Mesodermal cell (in vitro differentiated cells): Measurements from ENCODE around the gene CES4A.
"Not testable (repeated sequence)": the region's sequence is repeated elsewhere in the genome, so short reads cannot be mapped to it uniquely, and the experiment has no call there.

Source experiments
- H3K27ac ChIP-seq: 2 replicates; pipeline ENCODE4 v1.7.0; 2013; ENCODE audit warnings: mild to moderate bottlenecking, low read depth, low read length, moderate library complexity; ENCODE audit not compliant: severe bottlenecking
- H3K36me3 ChIP-seq: 2 replicates; pipeline ENCODE4 v1.7.1; 2013; ENCODE audit warnings: mild to moderate bottlenecking, low read length, moderate library complexity; ENCODE audit not compliant: control insufficient read depth, insufficient read depth
- H3K4me1 ChIP-seq: one replicate; pipeline ENCODE4 v1.7.1; 2013; ENCODE audit warnings: mild to moderate bottlenecking, low read length; ENCODE audit not compliant: insufficient read depth, control insufficient read depth, poor library complexity, severe bottlenecking
- H3K4me3 ChIP-seq: 2 replicates; pipeline ENCODE4 v1.7.0; 2013; ENCODE audit warnings: low read length, control low read depth, mild to moderate bottlenecking; ENCODE audit not compliant: insufficient read depth, poor library complexity, severe bottlenecking; ENCODE audit errors: extremely low read depth
- H3K9me3 ChIP-seq: 2 replicates; pipeline ENCODE4 v1.7.1; 2013; ENCODE audit warnings: mild to moderate bottlenecking, low read length, moderate library complexity; ENCODE audit not compliant: control insufficient read depth
- WGBS, 2 experiments: methylation state at CpG; one replicate each; pipeline ENCODE4 v1.1.5; 2013; ENCODE audit warnings: missing lambda C conversion rate in 2 of 2; ENCODE audit not compliant: insufficient coverage in 2 of 2; 5-methylcytosine and 5-hydroxymethylcytosine counted together

The CES4A gene

DNA sequence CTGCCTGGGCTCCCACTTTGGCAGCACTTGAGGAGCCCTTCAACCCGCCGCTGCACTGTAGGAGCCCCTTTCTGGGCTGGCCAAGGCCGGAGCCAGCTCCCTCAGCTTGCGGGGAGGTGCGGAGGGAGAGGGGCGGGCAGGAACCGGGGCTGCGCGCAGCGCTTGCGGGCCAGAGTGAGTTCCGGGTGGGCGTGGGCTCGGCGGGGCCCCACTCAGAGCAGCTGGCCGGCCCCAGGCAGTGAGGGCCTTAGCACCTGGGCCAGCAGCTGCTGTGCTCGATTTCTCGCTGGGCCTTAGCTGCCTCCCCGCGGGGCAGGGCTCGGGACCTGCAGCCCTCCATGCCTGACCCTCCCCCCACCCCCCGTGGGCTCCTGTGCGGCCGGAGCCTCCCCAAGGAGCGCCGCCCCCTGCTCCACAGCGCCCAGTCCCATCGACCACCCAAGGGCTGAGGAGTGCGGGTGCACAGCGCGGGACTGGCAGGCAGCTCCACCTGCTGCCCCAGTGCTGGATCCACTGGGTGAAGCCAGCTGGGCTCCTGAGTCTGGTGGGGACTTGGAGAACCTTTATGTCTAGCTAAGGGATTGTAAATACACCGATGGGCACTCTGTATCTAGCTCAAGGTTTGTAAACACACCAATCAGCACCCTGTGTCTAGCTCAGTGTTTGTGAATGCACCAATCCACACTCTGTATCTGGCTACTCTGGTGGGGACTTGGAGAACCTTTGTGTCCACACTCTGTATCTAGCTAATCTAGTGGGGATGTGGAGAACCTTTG is 14.0 kb upstream of the CES4A start:
- H3K4me3 ChIP-seq, H3K27ac ChIP-seq: not testable (repeated sequence)
- 94% methylated on average over 22 to 23 of the region's 32 CpGs for WGBS, 2 experiments

DNA sequence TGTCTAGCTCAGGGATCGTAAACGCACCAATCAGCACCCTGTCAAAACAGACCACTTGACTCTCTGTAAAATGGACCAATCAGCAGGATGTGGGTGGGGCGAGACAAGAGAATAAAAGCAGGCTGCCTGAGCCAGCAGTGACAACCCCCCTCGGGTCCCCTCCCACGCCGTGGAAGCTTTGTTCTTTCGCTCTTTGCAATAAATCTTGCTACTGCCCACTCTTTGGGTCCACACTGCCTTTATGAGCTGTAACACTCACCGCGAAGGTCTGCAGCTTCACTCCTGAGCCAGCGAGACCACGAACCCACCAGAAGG is 13.5 kb upstream of the CES4A start:
- H3K36me3 ChIP-seq, H3K4me3 ChIP-seq, H3K4me1 ChIP-seq, H3K9me3 ChIP-seq, H3K27ac ChIP-seq: not testable (repeated sequence)
- 93 to 96% methylated on average over 9 to 11 of the region's 11 CpGs for WGBS, 2 experiments

More for the DNA sequence above, 14.0 kb upstream of the CES4A start:
- H3K36me3 ChIP-seq, H3K9me3 ChIP-seq, H3K4me1 ChIP-seq: not testable (repeated sequence)

DNA sequence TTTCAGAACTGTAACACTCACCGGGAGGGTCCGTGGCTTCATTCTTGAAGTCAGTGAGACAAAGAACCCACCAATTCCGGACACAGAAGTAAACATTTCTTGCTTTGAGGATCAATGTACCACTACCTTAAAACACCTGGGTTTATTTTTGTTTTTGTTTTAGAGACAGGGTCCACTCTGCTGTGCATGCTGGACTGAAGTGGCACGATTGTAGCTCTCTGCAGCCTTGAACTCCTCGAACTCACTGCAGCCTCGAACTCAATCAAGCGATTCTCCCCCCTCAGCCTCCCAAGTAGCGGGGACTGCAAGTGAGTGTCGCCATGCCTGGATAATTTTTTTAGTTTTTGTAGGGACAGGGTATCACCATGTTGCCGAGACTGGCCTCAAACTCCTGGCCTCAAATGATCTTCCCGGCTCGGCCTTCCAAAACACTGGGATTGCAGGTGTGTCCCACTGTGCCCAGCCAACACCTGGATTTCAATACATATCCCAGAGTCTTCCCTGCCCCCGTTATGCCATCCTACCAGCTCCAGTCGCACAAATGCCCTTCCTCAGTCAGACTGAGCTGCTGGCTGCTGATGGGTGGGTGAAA is 13.0 kb upstream of the CES4A start:
- no peaks in the 10 kb centered on the region for H3K9me3 ChIP-seq
- no peak overlapping the region for H3K4me3 ChIP-seq
- no peak overlapping the region for H3K27ac ChIP-seq
- no peaks in the 10 kb centered on the region for H3K36me3 ChIP-seq
- peaks cover 3% of the 10 kb centered on the region for H3K4me1 ChIP-seq
- 92% methylated on average over 9 to 10 of the region's 14 CpGs for WGBS, 2 experiments

DNA sequence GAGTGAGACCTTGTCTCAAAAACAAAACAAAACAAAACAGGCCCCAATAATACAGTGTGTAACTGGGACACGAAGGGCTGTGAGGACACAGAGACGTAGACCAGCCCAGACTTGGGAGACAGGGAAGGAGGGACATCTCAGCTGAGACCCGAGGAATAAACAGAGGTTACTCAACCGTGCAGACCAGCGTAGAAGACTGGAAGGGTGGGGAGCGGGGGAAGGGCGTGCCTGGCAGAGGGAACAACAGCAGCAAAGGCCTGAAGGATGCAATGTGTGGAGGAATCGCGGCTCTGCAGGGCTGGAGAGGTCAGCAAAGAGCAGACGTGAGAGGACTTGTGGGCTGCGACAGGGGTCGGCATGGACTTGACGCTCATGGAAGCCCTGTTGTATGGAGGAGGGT is 11.6 kb upstream of the CES4A start:
- Histone ChIP-seq H3K36me3 (no peaks in the 10 kb centered on the region), H3K4me1 (peaks cover 3% of the 10 kb centered on the region), H3K27ac (no peak overlapping the region), H3K9me3 (no peaks in the 10 kb centered on the region), H3K4me3 (no peak overlapping the region)
- 80 to 85% methylated on average over 11 to 12 of the region's 13 CpGs for WGBS, 2 experiments

DNA sequence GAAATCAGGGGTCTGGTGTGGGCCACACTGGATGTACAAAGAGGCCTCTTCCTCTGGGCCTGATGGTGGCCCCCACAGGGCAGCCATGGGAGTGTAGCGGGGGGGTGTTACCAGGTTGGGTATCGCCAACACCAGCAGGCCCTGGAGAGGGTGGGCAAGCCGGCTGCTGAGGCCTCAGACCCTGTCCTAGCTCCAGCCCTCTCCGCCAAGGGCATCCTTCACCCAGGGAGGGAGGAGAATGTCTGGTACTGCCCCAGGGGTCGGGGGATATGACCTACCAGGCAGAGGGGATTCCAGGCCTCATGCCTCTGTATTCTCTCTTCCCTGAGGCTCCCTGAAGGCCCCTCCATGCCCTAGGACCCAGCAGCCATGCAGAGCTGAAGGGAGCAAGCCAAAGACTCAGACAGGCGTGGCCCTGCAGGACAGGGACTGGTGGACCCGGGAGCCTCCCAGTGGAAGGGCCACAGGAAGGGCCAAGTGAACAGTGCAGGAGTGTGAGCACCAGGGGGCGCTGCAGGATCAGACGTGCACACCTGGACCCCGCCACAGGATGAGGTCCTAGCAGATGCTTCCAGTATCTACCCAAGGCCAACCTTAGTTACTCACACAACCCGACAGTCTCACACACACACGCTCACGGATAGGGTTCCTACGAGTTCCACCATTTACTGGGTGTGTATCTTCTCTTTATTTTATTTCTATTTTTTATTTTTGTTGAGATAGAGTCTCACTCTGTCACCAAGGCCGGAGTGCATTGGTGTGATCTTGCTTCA is 10.9 kb upstream of the CES4A start:
- 37 to 43% methylated on average over 8 to 9 of the region's 15 CpGs for WGBS, 2 experiments
- no peaks in the 10 kb centered on the region for H3K36me3 ChIP-seq
- peaks cover 3% of the 10 kb centered on the region for H3K4me1 ChIP-seq
- no peak overlapping the region for H3K4me3 ChIP-seq
- no peak overlapping the region for H3K27ac ChIP-seq
- H3K9me3 ChIP-seq = no peaks in the 10 kb centered on the region

DNA sequence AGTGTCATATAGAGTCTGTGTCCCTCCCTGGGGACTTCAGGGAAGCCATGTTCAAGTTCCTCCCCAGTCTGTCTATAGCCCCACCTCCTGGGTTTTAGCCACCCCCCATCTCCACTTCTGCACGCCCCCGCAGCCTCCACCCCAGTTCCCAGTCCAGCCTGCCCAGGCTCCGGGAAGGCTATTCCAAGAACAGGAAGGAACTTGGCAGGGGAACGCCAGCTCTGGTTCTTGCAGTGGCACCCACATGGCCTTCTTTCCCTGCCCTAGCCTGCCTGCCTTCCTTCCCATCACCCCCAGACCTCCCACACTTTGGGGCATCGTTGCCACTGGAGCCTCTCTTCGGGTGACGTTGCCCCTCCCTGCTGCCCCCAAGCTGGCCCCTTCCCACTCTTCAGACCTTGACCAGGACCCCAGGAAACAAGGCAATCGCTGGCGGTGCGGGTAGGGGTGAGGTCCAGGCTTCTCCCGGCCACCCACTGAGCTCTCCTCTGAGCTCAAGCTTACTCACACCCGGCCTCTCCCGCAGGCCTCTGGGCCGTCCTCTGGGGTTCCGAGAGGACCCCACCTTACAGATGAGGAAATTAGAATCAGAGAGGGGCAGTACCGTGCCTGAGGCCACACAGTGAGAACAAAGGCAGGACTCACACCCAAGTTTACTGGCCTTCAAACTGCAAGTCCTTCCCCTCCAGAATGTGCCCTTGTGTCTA is 9.2 kb upstream of the CES4A start:
- 87% methylated on average over 11 to 13 of the region's 16 CpGs for WGBS, 2 experiments
- no peak overlapping the region for H3K4me3 ChIP-seq

DNA sequence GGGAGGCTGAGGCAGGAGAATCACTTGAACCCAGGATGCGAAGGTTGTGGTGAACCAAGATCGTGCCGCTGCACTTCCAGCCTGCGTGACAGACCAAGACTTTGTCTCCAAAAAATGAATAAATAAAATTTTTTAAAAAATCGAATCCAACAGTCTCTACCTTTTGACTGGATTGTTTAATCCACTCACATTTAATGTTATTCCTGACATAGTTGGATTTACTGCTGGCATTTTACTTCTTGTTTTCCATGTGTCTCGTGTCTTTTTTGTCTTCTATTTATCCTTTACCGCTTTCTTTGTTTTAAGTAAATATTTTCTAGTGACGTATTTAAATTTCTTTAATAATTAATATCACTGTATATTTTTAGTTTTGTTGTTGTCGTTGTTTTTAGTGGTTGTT is 5.4 kb upstream of the CES4A start:
- H3K4me3 ChIP-seq = no peak overlapping the region
- no peak overlapping the region for H3K27ac ChIP-seq
- H3K36me3 ChIP-seq = no peaks in the 10 kb centered on the region
- 83 to 100% methylated on average over 1 of the region's 9 CpGs for WGBS, 2 experiments
- H3K4me1 ChIP-seq = no peaks in the 10 kb centered on the region
- no peaks in the 10 kb centered on the region for H3K9me3 ChIP-seq

More for the DNA sequence above, 9.2 kb upstream of the CES4A start:
- no peak overlapping the region for H3K27ac ChIP-seq
- H3K36me3 ChIP-seq = no peaks in the 10 kb centered on the region
- H3K4me1 ChIP-seq = no peaks in the 10 kb centered on the region
- H3K9me3 ChIP-seq = no peaks in the 10 kb centered on the region

DNA sequence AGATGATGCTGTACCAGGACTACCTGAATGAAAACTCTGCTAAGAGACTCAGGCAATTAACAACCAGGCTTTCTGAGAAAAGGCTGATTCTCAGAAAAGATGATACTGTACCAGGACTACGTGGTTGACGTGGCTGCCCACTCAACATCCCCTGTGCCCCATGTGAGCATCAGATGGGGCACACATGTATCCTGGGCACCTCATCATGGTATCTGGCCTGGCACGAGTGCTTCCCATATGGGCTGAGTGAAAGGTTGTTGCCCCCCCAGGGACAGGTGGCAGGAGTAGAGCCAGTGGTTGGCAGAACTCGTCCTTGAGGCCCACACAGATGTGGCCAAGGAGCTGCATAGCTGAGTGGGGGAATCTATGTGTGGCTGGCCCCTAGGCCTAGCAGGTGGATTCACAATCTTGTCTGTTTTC is 3.5 kb upstream of the CES4A start:
- Histone ChIP-seq H3K9me3 (no peaks in the 10 kb centered on the region), H3K36me3 (no peaks in the 10 kb centered on the region), H3K4me3 (no peak overlapping the region), H3K4me1 (no peaks in the 10 kb centered on the region), H3K27ac (no peak overlapping the region)
- 84 to 88% methylated on average over 4 of the region's 4 CpGs for whole genome bisulfite sequencing, 2 experiments

DNA sequence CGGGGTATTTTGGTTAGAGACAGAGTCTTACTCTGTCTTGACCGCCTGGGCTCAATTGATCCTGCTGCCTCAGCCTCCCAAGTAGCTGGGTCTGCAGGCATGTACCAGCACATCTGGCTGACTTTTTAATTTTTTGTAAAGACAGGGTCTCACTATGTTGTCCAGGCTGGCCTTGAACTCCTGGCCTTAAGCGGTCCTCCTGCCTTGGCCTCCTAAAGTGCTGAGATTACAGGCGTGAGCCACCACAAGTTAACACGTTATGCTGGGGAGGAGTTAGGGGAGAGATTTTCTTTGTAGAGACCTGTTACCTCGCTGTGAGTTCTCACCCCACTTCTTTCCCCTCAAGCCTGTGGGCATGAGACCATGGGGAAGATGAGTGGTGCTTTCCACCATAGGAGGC is 1.8 kb upstream of the CES4A start:
- H3K36me3 ChIP-seq = no peaks in the 10 kb centered on the region
- WGBS, 2 experiments = 84 to 92% methylated on average over 2 to 4 of the region's 6 CpGs
- no peak overlapping the region for H3K27ac ChIP-seq
- no peak overlapping the region for H3K4me3 ChIP-seq
- H3K4me1 ChIP-seq = no peaks in the 10 kb centered on the region
- no peaks in the 10 kb centered on the region for H3K9me3 ChIP-seq

DNA sequence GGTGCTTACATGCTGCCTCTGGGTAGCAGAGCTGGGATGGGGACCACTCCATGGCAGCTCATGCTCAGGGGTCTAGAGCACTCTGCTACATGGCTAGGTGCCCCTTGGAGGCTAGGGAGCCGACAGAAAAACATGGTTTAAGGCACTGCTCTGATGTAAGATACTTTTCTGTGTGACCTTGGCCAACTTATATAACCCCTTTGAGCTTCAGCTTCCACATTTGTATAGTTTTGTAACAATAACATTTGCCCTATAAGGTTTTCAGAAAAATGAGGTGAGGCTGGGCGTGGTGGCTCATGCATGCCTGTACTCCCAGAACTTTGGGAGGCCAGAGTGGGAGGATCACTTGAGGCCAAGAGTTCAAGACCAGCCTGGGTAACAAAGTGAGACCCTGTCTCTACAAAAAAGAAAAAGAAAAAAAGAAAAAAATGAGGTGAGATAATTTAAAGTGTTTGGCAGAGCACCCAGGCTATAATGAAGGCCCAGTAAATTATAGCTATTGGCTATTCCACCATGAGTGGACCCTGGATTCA is 3.2 kb downstream of the CES4A start:
- Histone ChIP-seq H3K4me1 (no peaks in the 10 kb centered on the region), H3K27ac (no peak overlapping the region), H3K4me3 (no peak overlapping the region), H3K36me3 (no peaks in the 10 kb centered on the region), H3K9me3 (no peaks in the 10 kb centered on the region)
- WGBS, 2 experiments = 75 to 83% methylated on average over 1 to 2 of the region's 2 CpGs
